ENCODE data around the gene RPS6KA1. TPM values are rescaled to one million over a fixed set of nuclear protein-coding genes. Genes with fewer than 3 reads are reported as not detected.

The RPS6KA1 gene
- total and polyA plus RNA-seq, 2 experiments from 2014 or later: 1.2 to 1.7 TPM

DNA sequence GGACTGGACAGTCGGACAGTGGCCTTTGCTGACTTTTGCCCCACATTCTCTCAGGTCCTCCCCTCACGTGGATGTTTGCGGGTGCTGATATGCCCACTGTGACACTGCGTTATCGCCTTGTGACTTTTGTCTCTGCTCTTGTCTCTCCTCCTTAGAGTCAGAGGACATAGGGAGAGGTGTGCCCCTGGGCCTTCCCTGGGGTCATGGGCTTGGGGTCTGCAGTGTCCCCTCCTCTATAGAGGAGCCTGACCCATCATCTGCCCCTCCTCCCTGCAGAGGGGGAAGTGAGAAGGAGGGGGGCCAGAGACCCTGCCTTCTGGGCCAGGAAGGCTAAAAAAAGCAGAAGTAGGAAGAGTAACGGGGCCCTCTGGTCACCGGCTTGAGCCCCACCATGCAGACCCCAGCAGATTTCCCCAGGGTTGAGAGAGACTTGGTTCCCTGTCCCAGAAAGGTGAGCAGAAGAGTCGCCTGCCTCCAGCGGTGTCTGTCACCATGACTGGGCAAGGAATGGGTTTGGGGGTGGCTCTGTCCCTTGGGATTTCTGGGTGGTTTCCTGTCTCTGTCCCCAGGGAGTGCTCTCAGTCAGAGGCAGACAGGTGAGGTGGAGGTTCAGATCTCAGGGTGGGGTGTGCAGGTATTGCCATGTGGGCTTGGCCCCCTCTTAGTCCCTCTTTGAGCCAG lies 13.3 kb downstream of the RPS6KA1 start:
- no peak for DNase-seq
- Histone ChIP-seq H3K4me1 (ENCODE audit: insufficient read depth) (peaks cover 8% of the 10 kb centered on the region), H2AFZ (peak overlapping the region; percentile 94), H3K4me3 (no peak overlapping the region), H3K36me3 (ENCODE audit: low read depth) (no peaks in the 10 kb centered on the region), H3K79me2 (ENCODE audit: insufficient read depth) (no peaks in the 10 kb centered on the region), H3F3A (ENCODE audit: insufficient read depth) (no peaks in the 10 kb centered on the region), H3K27ac (no peak overlapping the region), H3K9ac (peak overlapping the region; percentile 50; the same call in 1 of the 2 replicates), H3K9me3 (ENCODE audit: low read depth) (no peaks in the 10 kb centered on the region), H4K20me1 (ENCODE audit: insufficient read depth) (no peaks in the 10 kb centered on the region), H3K4me2 (ENCODE audit: unreplicated experiment) (no peak overlapping the region), H3K27me3 (replicated peaks; ENCODE audit: insufficient read depth) (no peaks in the 10 kb centered on the region), H3K9me2 (ENCODE audit: insufficient read depth) (no peaks in the 10 kb centered on the region)
- WGBS, 2 experiments (ENCODE audit: low coverage in 1 of 2, low lambda C conversion rate in 2 of 2, missing lambda C conversion rate in 2 of 2): 94 to 98% methylated on average over 9 of the region's 9 CpGs
- TF ChIP-seq EZH2phosphoT487 (IDR thresholded peaks at IDR 0.05; ENCODE audit: insufficient read depth, low read depth) (no peak), EZH2 (IDR thresholded peaks at IDR 0.05; ENCODE audit: insufficient read depth, poor library complexity, severe bottlenecking) (no peak)
- in situ Hi-C loops (cut with MboI): no loop called here

DNA sequence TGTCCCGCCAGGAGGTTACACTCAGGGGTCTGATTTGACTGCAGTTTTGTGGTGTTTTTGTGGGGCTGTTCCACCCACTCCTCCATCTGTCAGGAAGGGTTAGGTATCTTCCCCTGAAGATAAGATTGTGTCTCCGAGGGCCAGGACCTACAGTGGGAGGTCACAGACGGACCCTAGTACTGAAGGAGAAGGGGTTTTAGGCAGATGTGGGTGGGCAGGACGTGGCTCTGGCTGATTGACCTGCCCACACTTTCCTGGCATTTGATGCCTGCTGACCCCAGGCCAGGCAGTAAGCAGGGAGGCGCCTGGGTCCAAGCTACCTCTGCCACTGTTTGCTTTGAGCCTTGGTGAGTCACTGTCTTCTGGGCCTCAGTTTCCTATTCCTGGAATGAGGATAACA lies 13.9 kb downstream of the RPS6KA1 start:
- H4K20me1 ChIP-seq (ENCODE audit: insufficient read depth): no peaks in the 10 kb centered on the region
- H2AFZ ChIP-seq: no peak overlapping the region
- no peaks in the 10 kb centered on the region for H3K79me2 ChIP-seq (ENCODE audit: insufficient read depth)
- no peak for TF ChIP-seq EZH2phosphoT487 (IDR thresholded peaks at IDR 0.05; ENCODE audit: insufficient read depth, low read depth)
- TF ChIP-seq EZH2 (IDR thresholded peaks at IDR 0.05; ENCODE audit: insufficient read depth, poor library complexity, severe bottlenecking): no peak
- H3K36me3 ChIP-seq (ENCODE audit: low read depth): no peaks in the 10 kb centered on the region
- no peak overlapping the region for H3K27ac ChIP-seq
- no peaks in the 10 kb centered on the region for H3K9me3 ChIP-seq (ENCODE audit: low read depth)
- in situ Hi-C loops (cut with MboI): no loop called here
- DNase-seq: no peak
- no peak overlapping the region for H3K4me2 ChIP-seq (ENCODE audit: unreplicated experiment)
- WGBS, 2 experiments (ENCODE audit: low coverage in 1 of 2, low lambda C conversion rate in 2 of 2, missing lambda C conversion rate in 2 of 2): 94% methylated on average over 5 of the region's 5 CpGs
- H3K4me1 ChIP-seq (ENCODE audit: insufficient read depth): peaks cover 8% of the 10 kb centered on the region
- H3K9me2 ChIP-seq (ENCODE audit: insufficient read depth): no peaks in the 10 kb centered on the region
- H3F3A ChIP-seq (ENCODE audit: insufficient read depth): no peaks in the 10 kb centered on the region
- H3K27me3 ChIP-seq (replicated peaks; ENCODE audit: insufficient read depth): no peaks in the 10 kb centered on the region
- H3K9ac ChIP-seq: no peak overlapping the region
- H3K4me3 ChIP-seq: no peak overlapping the region

- Histone ChIP-seq H3K4me2 (ENCODE audit: unreplicated experiment) (no peak overlapping the region), H2AFZ (no peak overlapping the region), H3K9ac (no peak overlapping the region), H3K27me3 (replicated peaks; ENCODE audit: insufficient read depth) (no peaks in the 10 kb centered on the region), H3K27ac (no peak overlapping the region), H3F3A (ENCODE audit: insufficient read depth) (no peaks in the 10 kb centered on the region), H3K9me3 (ENCODE audit: low read depth) (no peaks in the 10 kb centered on the region), H4K20me1 (ENCODE audit: insufficient read depth) (no peaks in the 10 kb centered on the region), H3K9me2 (ENCODE audit: insufficient read depth) (no peaks in the 10 kb centered on the region), H3K79me2 (ENCODE audit: insufficient read depth) (no peaks in the 10 kb centered on the region), H3K4me1 (ENCODE audit: insufficient read depth) (peaks cover 8% of the 10 kb centered on the region), H3K36me3 (ENCODE audit: low read depth) (no peaks in the 10 kb centered on the region), H3K4me3 (no peak overlapping the region)
- 82 to 91% methylated on average over 5 of the region's 5 CpGs for WGBS, 2 experiments (ENCODE audit: low coverage in 1 of 2, low lambda C conversion rate in 2 of 2, missing lambda C conversion rate in 2 of 2)
- in situ Hi-C loops (cut with MboI): no loop called here
- DNase-seq: no peak
- TF ChIP-seq EZH2phosphoT487 (IDR thresholded peaks at IDR 0.05; ENCODE audit: insufficient read depth, low read depth) (no peak), EZH2 (IDR thresholded peaks at IDR 0.05; ENCODE audit: insufficient read depth, poor library complexity, severe bottlenecking) (no peak)
Observed at GRCh38 chr1:26544126-26544525, 14.6 kb downstream of the RPS6KA1 start.

GRCh38 chr1:26545969-26546323 lies 16.4 kb downstream of the RPS6KA1 start:
- Histone ChIP-seq H3K36me3 (ENCODE audit: low read depth) (no peaks in the 10 kb centered on the region), H3K4me3 (no peak overlapping the region), H3K4me1 (ENCODE audit: insufficient read depth) (peaks cover 8% of the 10 kb centered on the region), H2AFZ (no peak overlapping the region), H3K4me2 (ENCODE audit: unreplicated experiment) (no peak overlapping the region), H3K79me2 (ENCODE audit: insufficient read depth) (no peaks in the 10 kb centered on the region), H3K27me3 (replicated peaks; ENCODE audit: insufficient read depth) (no peaks in the 10 kb centered on the region), H3K9me3 (ENCODE audit: low read depth) (no peaks in the 10 kb centered on the region), H4K20me1 (ENCODE audit: insufficient read depth) (no peaks in the 10 kb centered on the region), H3K9ac (no peak overlapping the region), H3K9me2 (ENCODE audit: insufficient read depth) (no peaks in the 10 kb centered on the region), H3K27ac (no peak overlapping the region), H3F3A (ENCODE audit: insufficient read depth) (no peaks in the 10 kb centered on the region)
- in situ Hi-C loops (cut with MboI): no loop called here
- WGBS, 2 experiments (ENCODE audit: low coverage in 1 of 2, low lambda C conversion rate in 2 of 2, missing lambda C conversion rate in 2 of 2): 95 to 97% methylated on average over 4 of the region's 4 CpGs
- TF ChIP-seq EZH2phosphoT487 (IDR thresholded peaks at IDR 0.05; ENCODE audit: insufficient read depth, low read depth) (no peak), EZH2 (IDR thresholded peaks at IDR 0.05; ENCODE audit: insufficient read depth, poor library complexity, severe bottlenecking) (no peak)
- no peak for DNase-seq

All from GM23248 (cell line).